Smooth muscle cell (in vitro differentiated cells): ENCODE data around the gene L3HYPDH. TPM values are rescaled to one million over a fixed set of nuclear protein-coding genes. Genes with fewer than 3 reads are reported as not detected.

Experiments
- DNase-seq: peaks from one replicate; lab custom pipeline; 2025; ENCODE audit not compliant: unreplicated experiment; lab: John Stamatoyannopoulos, UW
- H2AFZ ChIP-seq: fragments of 200-600 bp; sonication (generic); 2 replicates; pipeline ENCODE4 v1.6.0; 2016; ENCODE audit warnings: antibody characterized with exemption, low read depth, mild to moderate bottlenecking
- H3F3A ChIP-seq: fragments of 200-600 bp; sonication (generic); 2 replicates; pipeline ENCODE4 v1.6.0; 2017; ENCODE audit warnings: antibody characterized with exemption, low read depth
- H3K27ac ChIP-seq: fragments of 200-600 bp; sonication (generic); 2 replicates; pipeline ENCODE4 v1.5.1; 2016; ENCODE audit warnings: low read depth, mild to moderate bottlenecking
- H3K27me3 ChIP-seq: fragments of 200-600 bp; sonication (generic); 2 replicates; pipeline ENCODE4 v1.6.1; 2016; ENCODE audit warnings: low read depth, mild to moderate bottlenecking
- H3K36me3 ChIP-seq: fragments of 200-600 bp; sonication (generic); 2 replicates; pipeline ENCODE4 v1.5.1; 2016; ENCODE audit warnings: low read depth
- H3K4me1 ChIP-seq: fragments of 200-600 bp; sonication (generic); 2 replicates; pipeline ENCODE4 v1.5.1; 2016; ENCODE audit warnings: low read depth
- H3K4me2 ChIP-seq: fragments of 200-600 bp; sonication (generic); 2 replicates; pipeline ENCODE4 v1.6.0; 2016; ENCODE audit warnings: mild to moderate bottlenecking
- H3K4me3 ChIP-seq: fragments of 200-600 bp; sonication (generic); 2 replicates; pipeline ENCODE4 v1.5.1; 2016; ENCODE audit warnings: mild to moderate bottlenecking
- H3K79me2 ChIP-seq: fragments of 200-600 bp; sonication (generic); 2 replicates; pipeline ENCODE4 v1.6.0; 2016; ENCODE audit warnings: low read depth, mild to moderate bottlenecking
- H3K9ac ChIP-seq: fragments of 200-600 bp; sonication (generic); 2 replicates; pipeline ENCODE4 v1.6.0; 2016; ENCODE audit warnings: low read depth
- H3K9me3 ChIP-seq: fragments of 200-600 bp; sonication (generic); replicated peaks from 2 replicates; pipeline ENCODE4 v1.5.1; 2016; ENCODE audit warnings: low read depth
- H4K20me1 ChIP-seq: fragments of 200-600 bp; sonication (generic); 2 replicates; pipeline ENCODE4 v1.6.0; 2016; ENCODE audit warnings: low read depth
- CTCF ChIP-seq: fragments of 200-600 bp; sonication (generic); IDR thresholded peaks from 2 replicates; pipeline ENCODE4 v1.5.1; 2017; ENCODE audit warnings: borderline replicate concordance, mild to moderate bottlenecking, antibody characterized with exemption; ENCODE audit not compliant: insufficient read depth, poor library complexity, severe bottlenecking
- WGBS: methylation state at CpG from one replicate; pipeline ENCODE4 v1.1.7; 2016; ENCODE audit warnings: low lambda C conversion rate; 5-methylcytosine and 5-hydroxymethylcytosine counted together
- polyA plus RNA-seq: library from polyadenylated mRNA; unstranded; fragments of >200 nt; fragmentation: Nextera tagmentation; extraction: Ambion mirVana; gene quantifications from 2 replicates; pipeline ENCODE4 v1.2.1, GENCODE V29; 2016
- total RNA-seq: library from RNA; depleted of rRNA; stranded (reverse); fragments of >200 nt; gene quantifications from 2 replicates; pipeline ENCODE4 v1.2.3, GENCODE V29; 2014

Gene L3HYPDH
- total and polyA plus RNA-seq, 2 experiments from 2014 or later: 27.7 to 33.5 TPM

- Histone ChIP-seq H3K27ac (no peak overlapping the region), H3K4me1 (no peaks in the 10 kb centered on the region), H2AFZ (no peak overlapping the region), H3F3A (no peaks in the 10 kb centered on the region), H3K4me2 (peak overlapping the region; percentile 29), H4K20me1 (no peaks in the 10 kb centered on the region), H3K4me3 (no peak overlapping the region), H3K9ac (no peak overlapping the region), H3K36me3 (no peaks in the 10 kb centered on the region), H3K79me2 (no peaks in the 10 kb centered on the region), H3K9me3 (no peaks in the 10 kb centered on the region), H3K27me3 (no peaks in the 10 kb centered on the region)
- DNase-seq: no peak
- no peak for TF ChIP-seq CTCF
- WGBS: 42% methylated on average over 1 of the region's 1 CpG
These were observed 46.0 kb downstream of the L3HYPDH start for GRCh38 chr14:59438195-59438647.

GRCh38 chr14:59435987-59436386 is 48.2 kb downstream of the L3HYPDH start:
- Histone ChIP-seq H2AFZ (no peak overlapping the region), H3K36me3 (no peaks in the 10 kb centered on the region), H3K4me3 (no peak overlapping the region), H3K27ac (no peak overlapping the region), H4K20me1 (no peaks in the 10 kb centered on the region), H3K4me1 (no peaks in the 10 kb centered on the region), H3K79me2 (no peaks in the 10 kb centered on the region), H3K27me3 (no peaks in the 10 kb centered on the region), H3K9me3 (no peaks in the 10 kb centered on the region), H3K4me2 (no peak overlapping the region), H3K9ac (no peak overlapping the region), H3F3A (no peaks in the 10 kb centered on the region)
- no peak for TF ChIP-seq CTCF
- 100% methylated on average over 1 of the region's 1 CpG for WGBS
- DNase-seq: no peak

GRCh38 chr14:59435101-59435500 is 49.1 kb downstream of the L3HYPDH start:
- H4K20me1 ChIP-seq: no peaks in the 10 kb centered on the region
- no peak overlapping the region for H2AFZ ChIP-seq
- TF ChIP-seq CTCF: no peak
- H3K79me2 ChIP-seq: no peaks in the 10 kb centered on the region
- H3K9ac ChIP-seq: no peak overlapping the region
- H3K9me3 ChIP-seq: no peaks in the 10 kb centered on the region
- 83% methylated on average over 3 of the region's 3 CpGs for WGBS
- no peak for DNase-seq
- H3K4me2 ChIP-seq: no peak overlapping the region
- H3F3A ChIP-seq: no peaks in the 10 kb centered on the region
- H3K27me3 ChIP-seq: no peaks in the 10 kb centered on the region
- no peak overlapping the region for H3K27ac ChIP-seq
- no peaks in the 10 kb centered on the region for H3K36me3 ChIP-seq
- no peaks in the 10 kb centered on the region for H3K4me1 ChIP-seq
- no peak overlapping the region for H3K4me3 ChIP-seq

- Histone ChIP-seq H2AFZ (no peak overlapping the region), H4K20me1 (no peaks in the 10 kb centered on the region), H3K4me1 (no peaks in the 10 kb centered on the region), H3K79me2 (no peaks in the 10 kb centered on the region), H3K9me3 (no peaks in the 10 kb centered on the region), H3F3A (no peaks in the 10 kb centered on the region), H3K9ac (no peak overlapping the region), H3K4me3 (no peak overlapping the region), H3K27ac (no peak overlapping the region), H3K4me2 (no peak overlapping the region), H3K36me3 (no peaks in the 10 kb centered on the region), H3K27me3 (no peaks in the 10 kb centered on the region)
- 97% methylated on average over 4 of the region's 4 CpGs for WGBS
- TF ChIP-seq CTCF: no peak
- DNase-seq: no peak
These were observed 54.4 kb downstream of the L3HYPDH start for GRCh38 chr14:59429790-59430189.
